Activated CD8-positive, alpha-beta memory T cell treated with anti-CD3 and anti-CD28 coated beads, Interleukin-2, amount 50 U/mL, for 48 hours (primary cell): ENCODE results near the gene TAF5L.
A peak's percentile ranks its signal among the peaks of the same experiment; 100 is the strongest.
"Not testable (repeated sequence)": the region's sequence is repeated elsewhere in the genome, so short reads cannot be mapped to it uniquely, and the experiment has no call there.

Experiments
- DNase-seq: peaks from one replicate; pipeline ENCODE4 v3.0.0-alpha.2; 2020

The TAF5L gene

DNA sequence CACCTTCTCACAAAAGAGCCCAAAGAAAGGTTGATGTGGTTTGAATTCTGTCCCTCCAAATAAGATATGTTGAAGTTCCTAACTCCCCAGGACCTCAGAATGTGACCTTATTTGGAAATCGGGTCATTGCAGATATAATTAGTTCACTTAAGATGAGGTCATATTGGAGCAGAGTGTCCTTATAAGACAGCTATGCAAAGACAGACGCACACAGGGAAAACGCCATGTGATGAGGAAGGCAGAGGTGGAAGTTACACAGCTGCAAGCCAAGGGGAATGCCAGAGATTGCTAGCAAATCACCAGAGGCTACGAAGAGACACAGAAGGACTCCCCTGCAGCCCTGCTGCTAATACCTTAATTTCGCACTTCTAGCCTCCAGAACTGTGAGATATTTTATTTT is 62.2 kb downstream of the TAF5L start:
- DNase-seq = no peak

- DNase-seq = no peak
Observed at GRCh38 chr1:229563241-229563640, 62.7 kb downstream of the TAF5L start.

GRCh38 chr1:229562686-229563085 is 63.2 kb downstream of the TAF5L start:
- no peak for DNase-seq

DNA sequence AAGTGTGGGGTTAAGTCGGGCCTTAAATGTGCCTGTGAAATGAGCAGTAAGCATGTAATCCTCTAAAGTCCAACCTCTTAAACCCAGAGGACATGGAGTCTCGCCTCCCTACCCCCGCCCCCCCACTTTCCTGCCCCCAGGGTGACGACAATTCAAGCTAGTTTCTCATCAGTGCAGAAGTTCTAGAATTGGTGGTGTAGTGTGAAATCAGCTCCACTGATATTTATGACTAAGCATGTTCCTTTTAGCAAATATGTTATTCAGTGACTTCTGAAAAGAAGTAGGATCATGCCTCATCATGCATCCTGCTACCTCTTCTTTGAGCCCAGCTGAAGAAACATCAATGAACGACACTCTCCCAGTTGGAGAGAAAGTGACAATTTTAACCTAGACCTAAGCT is 64.8 kb downstream of the TAF5L start:
- no peak for DNase-seq

- DNase-seq = not testable (repeated sequence)
Observed at GRCh38 chr1:229560124-229560523, 65.8 kb downstream of the TAF5L start.

GRCh38 chr1:229559336-229559801 is 66.6 kb downstream of the TAF5L start:
- DNase-seq = peak; percentile 57

DNA sequence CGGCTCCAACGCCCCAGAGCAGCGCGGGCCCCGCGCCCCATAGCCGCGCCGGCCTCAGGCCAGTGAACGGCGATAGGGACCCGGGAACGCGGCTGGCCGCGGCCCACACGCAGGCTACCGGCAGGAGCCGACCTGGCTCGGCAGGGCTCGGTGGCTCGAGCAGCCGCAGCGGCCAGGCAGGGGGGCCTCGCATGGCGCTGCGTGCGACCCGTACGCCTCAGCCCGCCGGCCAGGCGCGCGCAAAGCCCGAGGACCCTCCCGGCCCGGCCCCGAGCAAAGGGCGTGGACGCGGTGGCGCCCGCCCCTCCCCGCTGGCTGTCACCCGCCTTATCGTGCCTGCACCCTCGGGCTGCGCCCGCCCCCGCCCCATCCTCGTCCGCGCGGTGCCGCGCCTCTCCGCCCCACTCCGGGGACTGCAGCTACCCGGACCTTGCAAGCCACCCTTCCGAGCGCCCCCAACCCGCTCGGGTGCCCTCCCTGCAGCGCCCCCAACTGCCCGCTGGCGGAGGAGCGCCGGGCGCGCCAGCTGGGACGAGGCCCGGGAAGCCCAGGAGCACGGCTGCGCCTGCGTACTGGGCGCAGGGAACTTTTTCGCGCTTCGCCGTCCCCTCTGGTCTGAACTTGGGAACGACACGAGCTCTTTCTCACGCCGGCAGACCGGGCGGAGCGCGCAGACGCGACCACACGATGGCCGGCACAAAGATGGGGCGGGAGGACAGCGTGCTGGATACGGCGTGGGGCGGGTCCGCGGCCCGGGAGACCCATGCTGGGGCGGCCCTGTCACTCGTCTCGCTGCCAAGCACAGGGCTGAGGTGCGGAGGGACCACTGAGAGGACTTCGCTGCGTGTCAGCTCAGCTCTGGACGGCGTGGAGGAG is 67.2 kb downstream of the TAF5L start, which contains the start of gene ABCB10:
Gene ABCB10 (minus strand): TSS at position 248 of the 876 bp plus-strand sequence. CDS start 55 bp downstream, at position 193.
- DNase-seq = peak; percentile 94

DNA sequence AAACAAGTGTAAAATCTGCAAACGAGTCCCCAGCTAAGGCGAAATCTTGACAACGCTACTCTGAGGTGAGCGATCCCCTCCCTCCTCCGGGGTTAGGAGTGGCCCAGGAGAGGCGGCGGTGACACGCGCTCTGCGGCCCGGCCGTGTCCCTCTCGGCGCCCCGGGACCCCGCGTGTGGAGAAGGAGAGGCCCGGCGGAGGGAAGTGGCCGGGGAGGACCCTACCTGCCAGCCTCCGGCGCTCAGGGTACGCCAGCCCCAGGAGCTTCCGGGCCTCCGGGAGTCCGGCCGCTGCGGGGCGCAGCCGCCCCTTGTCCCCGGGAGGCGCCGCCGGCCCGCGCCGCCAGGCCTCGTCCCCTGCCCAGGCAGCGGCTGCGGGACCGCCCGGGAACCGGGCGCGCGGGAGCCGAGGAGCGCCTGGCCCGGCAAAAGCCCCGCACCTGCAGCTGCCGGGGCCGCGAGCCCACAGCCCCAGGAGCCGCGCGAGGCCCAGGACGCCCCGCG is 68.0 kb downstream of the TAF5L start:
- DNase-seq = peak; percentile 75

- no peak for DNase-seq
Observed at GRCh38 chr1:229557200-229557850, 68.6 kb downstream of the TAF5L start.

DNA sequence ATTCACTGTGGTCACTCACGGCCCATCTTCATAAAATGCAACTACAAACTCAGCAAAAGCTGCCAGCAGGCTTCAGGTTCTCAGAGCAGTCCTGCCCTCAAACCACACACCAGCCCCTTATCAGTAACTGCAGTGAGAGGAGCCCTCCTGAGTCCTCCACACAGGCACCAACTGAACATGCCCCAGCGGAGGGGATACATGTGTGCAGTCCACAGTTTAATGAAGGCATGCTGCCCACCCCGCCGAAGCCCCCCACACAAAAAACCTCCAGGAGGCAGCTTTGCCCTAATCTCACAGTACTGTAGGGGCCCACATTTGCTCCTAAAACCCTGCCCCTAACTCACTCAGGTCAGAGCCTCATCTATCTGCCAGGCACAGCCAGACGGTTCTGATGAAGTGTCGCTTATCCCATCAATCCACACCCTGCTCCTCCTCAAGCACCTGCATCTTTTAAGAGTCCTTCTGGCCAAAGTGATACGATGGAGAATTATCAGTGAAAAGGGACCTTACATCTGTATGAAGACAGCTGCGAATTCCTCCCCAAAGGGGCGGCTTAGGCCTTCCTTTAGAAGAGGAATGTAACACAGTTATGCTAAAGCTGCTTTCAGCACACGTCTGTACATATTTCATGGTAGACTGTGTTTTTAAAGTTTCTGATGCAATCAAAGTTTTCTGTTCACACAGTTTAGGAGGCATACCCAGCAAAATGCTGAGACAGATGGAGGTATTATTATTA is 70.9 kb downstream of the TAF5L start:
- DNase-seq = no peak

DNA sequence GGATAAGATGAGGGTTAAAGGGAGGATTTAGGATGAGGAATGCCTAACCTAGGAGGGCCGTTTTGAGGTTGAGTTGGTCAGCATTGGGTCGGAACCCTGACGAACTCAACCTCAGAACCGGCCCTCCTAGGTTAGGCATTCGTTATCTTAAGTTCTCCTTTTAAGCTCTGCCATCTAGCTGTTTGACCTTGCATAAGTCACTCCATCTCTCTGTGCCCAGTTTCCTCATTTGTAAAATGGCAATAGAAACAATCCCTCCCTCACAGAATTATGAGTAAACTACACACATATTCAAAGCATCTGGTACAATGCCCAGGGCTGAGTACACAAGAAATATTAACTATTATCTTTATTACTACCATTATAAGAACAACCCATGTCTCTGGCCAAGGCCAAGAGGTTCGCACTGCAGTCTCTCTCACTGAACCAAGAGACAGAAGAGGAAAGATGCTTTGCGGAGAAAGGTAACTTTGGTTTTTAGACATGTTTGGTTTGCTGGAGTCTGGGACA is 72.2 kb downstream of the TAF5L start:
- DNase-seq = no peak

DNA sequence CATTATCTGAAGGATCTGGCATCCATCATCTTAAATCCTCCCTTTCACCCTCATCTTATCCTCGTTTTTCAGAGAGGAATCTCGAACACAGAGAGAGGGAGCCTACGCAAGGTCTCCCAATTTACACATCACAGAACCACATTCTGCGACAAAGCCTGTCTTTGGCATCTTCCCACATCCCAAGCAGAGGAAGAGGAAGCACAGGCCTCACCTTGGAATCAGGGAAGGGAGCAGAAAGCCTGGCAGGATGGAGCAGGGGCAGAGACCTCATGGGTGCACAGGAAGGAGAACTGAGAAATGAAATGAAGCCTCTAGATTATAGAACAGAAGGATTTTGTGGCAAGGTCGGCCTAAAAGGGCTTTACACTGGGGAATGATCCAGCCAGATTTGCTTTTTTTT is 73.2 kb downstream of the TAF5L start:
- no peak for DNase-seq

- DNase-seq = no peak
Observed at GRCh38 chr1:229550812-229551567, 74.9 kb downstream of the TAF5L start.

- DNase-seq = no peak
Observed at GRCh38 chr1:229547542-229547941, 78.4 kb downstream of the TAF5L start.

DNA sequence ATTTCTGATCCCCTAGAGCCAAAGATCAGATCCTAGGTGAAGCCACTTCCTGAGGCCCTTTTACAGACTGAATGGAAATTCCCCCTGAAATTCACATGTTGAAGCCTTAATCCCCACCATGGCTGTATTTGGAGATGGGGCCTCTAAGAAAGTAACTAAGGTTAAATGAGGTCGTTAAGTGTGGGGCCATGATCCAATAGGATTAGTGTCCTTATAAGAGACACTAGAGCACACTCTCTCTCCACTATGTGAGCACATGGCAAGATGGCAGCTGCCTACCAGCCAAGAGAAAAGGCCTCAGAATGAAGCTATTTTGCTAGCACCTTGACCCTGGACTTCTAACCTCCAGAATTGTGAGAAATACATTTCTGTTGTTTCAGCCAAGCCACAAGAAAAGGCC is 81.3 kb downstream of the TAF5L start:
- DNase-seq = no peak
